HepG2 (cell line): ENCODE data around the gene ATP13A4. TPM values are rescaled to one million over a fixed set of nuclear protein-coding genes. Genes with fewer than 3 reads are reported as not detected.

ENCODE experiments used
- CHCHD3 ChIP-seq: sonication (generic); formaldehyde crosslinking; IDR thresholded peaks from 2 replicates; pipeline ENCODE4 v1.8.0; 2022; ENCODE audit warnings: mild to moderate bottlenecking, missing genetic modification reagents, moderate library complexity
- ETV5 ChIP-seq: IDR thresholded peaks from 2 replicates; pipeline ENCODE4 v1.6.1; 2018; ENCODE audit warnings: missing biosample characterization, missing genetic modification reagents, inconsistent platforms, borderline replicate concordance
- FOXP1 ChIP-seq, 2 experiments: fragments of 450-650 bp in 1 of 2; IDR thresholded peaks; 2 replicates each; pipeline ENCODE4 v1.6.1; 2017 to 2018; ENCODE audit warnings: antibody characterized with exemption in 1 of 2
- HDAC2 ChIP-seq: sonication (generic); formaldehyde crosslinking; IDR thresholded peaks from 2 replicates; pipeline ENCODE4 v1.4.0; 2020; ENCODE audit warnings: missing genetic modification reagents
- MAZ ChIP-seq, 2 experiments: sonication (generic) in 1 of 2; formaldehyde crosslinking in 1 of 2; IDR thresholded peaks; 2 replicates each; pipeline versions ENCODE4 v1.5.0 to v1.6.1; 2012 to 2020; ENCODE audit warnings: low read depth in 2 of 2, mild to moderate bottlenecking in 2 of 2, borderline replicate concordance in 1 of 2, improper control_type of control experiment in 1 of 2, low read length in 1 of 2, missing genetic modification reagents in 1 of 2, moderate library complexity in 1 of 2
- MZF1 ChIP-seq: sonication (generic); formaldehyde crosslinking; IDR thresholded peaks from 2 replicates; pipeline ENCODE4 v1.8.1; 2023; ENCODE audit warnings: mild to moderate bottlenecking, missing genetic modification reagents, borderline replicate concordance
- NR1H2 ChIP-seq: sonication (generic); formaldehyde crosslinking; IDR thresholded peaks from 2 replicates; pipeline ENCODE4 v1.8.1; 2022; ENCODE audit warnings: low read depth, missing genetic modification reagents, borderline replicate concordance
- PAX8 ChIP-seq: sonication (generic); formaldehyde crosslinking; IDR thresholded peaks from 2 replicates; pipeline ENCODE4 v1.8.0; 2022; ENCODE audit warnings: mild to moderate bottlenecking, missing genetic modification reagents, borderline replicate concordance
- SIX4 ChIP-seq: sonication (generic); formaldehyde crosslinking; IDR thresholded peaks from 2 replicates; pipeline ENCODE4 v1.4.0; 2020; ENCODE audit warnings: missing genetic modification reagents
- polyA plus RNA-seq, 8 experiments: library from polyadenylated mRNA; depleted of rRNA in 3 of 8; stranded (reverse) in 7 of 8; unstranded in 1 of 8; fragments of >200 nt; fragmentation: Illumina TruSeq in 4 of 8; extraction: Trizol in 4 of 8; gene quantifications; 2 replicates each; pipeline versions ENCODE4 v1.2.1 to v1.2.3, GENCODE V29; 2011 to 2016; ENCODE audit warnings: low read depth in 4 of 8, missing spikeins in 1 of 8, mixed read lengths in 1 of 8; ENCODE audit not compliant: insufficient read depth in 1 of 8
- total RNA-seq, 5 experiments: library from RNA; depleted of rRNA; stranded (reverse); fragments of >200 nt; fragmentation: Illumina TruSeq; extraction: Trizol; gene quantifications; 2 replicates each; pipeline ENCODE4 v1.2.3, GENCODE V29; 2016; ENCODE audit warnings: low read depth in 1 of 5
- TF ChIP-seq, protein P1 (sequence below): sonication (generic); formaldehyde crosslinking; IDR thresholded peaks from 2 replicates; pipeline ENCODE4 v1.5.0; 2020; ENCODE audit warnings: missing genetic modification reagents, mild to moderate bottlenecking, borderline replicate concordance
- TF ChIP-seq, protein P2 (sequence below): sonication (generic); formaldehyde crosslinking; IDR thresholded peaks from 2 replicates; pipeline ENCODE4 v1.4.0; 2020; ENCODE audit warnings: low read depth, mild to moderate bottlenecking, missing genetic modification reagents
- TF ChIP-seq, protein P3 (sequence below): sonication (generic); formaldehyde crosslinking; IDR thresholded peaks from 2 replicates; pipeline ENCODE4 v1.4.0; 2020; ENCODE audit warnings: missing genetic modification reagents, borderline replicate concordance
- TF ChIP-seq, protein P4 (sequence below): sonication (generic); formaldehyde crosslinking; IDR thresholded peaks from 2 replicates; pipeline ENCODE4 v1.5.1; 2020; ENCODE audit warnings: missing genetic modification reagents, mild to moderate bottlenecking, borderline replicate concordance
- TF ChIP-seq, protein P5 (sequence below): sonication (generic); formaldehyde crosslinking; IDR thresholded peaks from 2 replicates; pipeline ENCODE4 v1.4.0; 2020; ENCODE audit warnings: mild to moderate bottlenecking, missing genetic modification reagents, borderline replicate concordance

ATP13A4 gene
- total and polyA plus RNA-seq, 2 of the 13 experiments (the other 11 are each of a cell fraction or from before 2014, with no cell fraction given) = 0.01 to 0.07 TPM

DNA sequence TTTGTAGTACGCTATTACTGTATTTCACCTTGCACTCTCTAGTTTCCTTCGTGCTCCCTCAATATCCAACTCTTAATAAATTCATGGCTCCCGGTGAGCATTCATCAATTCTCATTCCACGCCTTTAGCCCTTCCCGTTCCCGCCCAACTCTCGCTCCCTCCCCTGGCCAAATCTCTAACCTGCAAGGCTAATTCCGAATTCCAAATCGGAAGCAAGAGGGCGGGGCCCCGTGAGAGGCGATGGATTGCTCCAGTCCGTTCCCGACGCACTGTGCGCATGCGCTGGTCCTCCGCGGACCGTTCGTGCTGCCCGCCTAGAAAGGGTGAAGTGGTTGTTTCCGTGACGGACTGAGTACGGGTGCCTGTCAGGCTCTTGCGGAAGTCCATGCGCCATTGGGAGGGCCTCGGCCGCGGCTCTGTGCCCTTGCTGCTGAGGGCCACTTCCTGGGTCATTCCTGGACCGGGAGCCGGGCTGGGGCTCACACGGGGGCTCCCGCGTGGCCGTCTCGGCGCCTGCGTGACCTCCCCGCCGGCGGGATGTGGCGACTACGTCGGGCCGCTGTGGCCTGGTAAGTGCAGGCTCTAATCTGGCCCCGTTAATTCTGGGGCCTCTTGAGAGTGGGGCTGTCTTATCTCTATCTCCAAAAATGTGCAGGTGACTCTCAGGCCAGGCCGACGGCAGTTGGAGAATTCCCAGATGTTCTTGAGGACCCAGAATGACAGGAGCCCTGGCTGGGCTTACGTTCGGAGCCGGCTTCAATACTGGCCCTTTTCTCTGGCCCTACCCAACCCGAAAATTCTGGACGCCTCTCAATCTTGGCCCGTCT is 38.4 kb upstream of the ATP13A4 start, which contains the start of gene OPA1 (continued):
- TF ChIP-seq CHCHD3 (CRISPR knock-in tag) (peak; percentile 88; the same call in 1 of the 2 replicates), MZF1 (CRISPR knock-in tag) (no peak; the same call in 1 of the 2 replicates), SIX4 (peak; percentile 25; the same call in 1 of the 2 replicates), ETV5 (peak; percentile 90), PAX8 (no peak), FOXP1 (IDR thresholded peaks at IDR 0.05) (peak; percentile 53; the same call in 1 of the 2 replicates), FOXP1 (CRISPR knock-in tag; IDR thresholded peaks at IDR 0.05) (peak; percentile 81), MAZ (IDR thresholded peaks at IDR 0.05; ENCODE audit: borderline replicate concordance, low read depth, low read length) (peak; percentile 76), MAZ (CRISPR knock-in tag; IDR thresholded peaks at IDR 0.05; ENCODE audit: low read depth) (peak; percentile 96), NR1H2 (CRISPR knock-in tag) (peak; percentile 68; the same call in 1 of the 2 replicates), HDAC2 (peak; percentile 98)
- TF ChIP-seq, protein P1, sequence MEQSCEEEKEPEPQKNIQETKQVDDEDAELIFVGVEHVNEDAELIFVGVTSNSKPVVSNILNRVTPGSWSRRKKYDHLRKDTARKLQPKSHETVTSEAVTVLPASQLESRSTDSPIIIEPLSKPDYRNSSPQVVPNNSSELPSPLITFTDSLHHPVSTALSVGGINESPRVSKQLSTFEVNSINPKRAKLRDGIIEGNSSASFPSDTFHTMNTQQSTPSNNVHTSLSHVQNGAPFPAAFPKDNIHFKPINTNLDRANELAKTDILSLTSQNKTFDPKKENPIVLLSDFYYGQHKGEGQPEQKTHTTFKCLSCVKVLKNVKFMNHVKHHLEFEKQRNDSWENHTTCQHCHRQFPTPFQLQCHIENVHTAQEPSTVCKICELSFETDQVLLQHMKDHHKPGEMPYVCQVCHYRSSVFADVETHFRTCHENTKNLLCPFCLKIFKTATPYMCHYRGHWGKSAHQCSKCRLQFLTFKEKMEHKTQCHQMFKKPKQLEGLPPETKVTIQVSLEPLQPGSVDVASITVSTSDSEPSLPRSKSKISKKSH (CRISPR knock-in tag) = peak; percentile 74; the same call in 1 of the 2 replicates
- TF ChIP-seq, protein P2, sequence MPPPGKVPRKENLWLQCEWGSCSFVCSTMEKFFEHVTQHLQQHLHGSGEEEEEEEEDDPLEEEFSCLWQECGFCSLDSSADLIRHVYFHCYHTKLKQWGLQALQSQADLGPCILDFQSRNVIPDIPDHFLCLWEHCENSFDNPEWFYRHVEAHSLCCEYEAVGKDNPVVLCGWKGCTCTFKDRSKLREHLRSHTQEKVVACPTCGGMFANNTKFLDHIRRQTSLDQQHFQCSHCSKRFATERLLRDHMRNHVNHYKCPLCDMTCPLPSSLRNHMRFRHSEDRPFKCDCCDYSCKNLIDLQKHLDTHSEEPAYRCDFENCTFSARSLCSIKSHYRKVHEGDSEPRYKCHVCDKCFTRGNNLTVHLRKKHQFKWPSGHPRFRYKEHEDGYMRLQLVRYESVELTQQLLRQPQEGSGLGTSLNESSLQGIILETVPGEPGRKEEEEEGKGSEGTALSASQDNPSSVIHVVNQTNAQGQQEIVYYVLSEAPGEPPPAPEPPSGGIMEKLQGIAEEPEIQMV (CRISPR knock-in tag) = peak; percentile 97
- TF ChIP-seq, protein P3, sequence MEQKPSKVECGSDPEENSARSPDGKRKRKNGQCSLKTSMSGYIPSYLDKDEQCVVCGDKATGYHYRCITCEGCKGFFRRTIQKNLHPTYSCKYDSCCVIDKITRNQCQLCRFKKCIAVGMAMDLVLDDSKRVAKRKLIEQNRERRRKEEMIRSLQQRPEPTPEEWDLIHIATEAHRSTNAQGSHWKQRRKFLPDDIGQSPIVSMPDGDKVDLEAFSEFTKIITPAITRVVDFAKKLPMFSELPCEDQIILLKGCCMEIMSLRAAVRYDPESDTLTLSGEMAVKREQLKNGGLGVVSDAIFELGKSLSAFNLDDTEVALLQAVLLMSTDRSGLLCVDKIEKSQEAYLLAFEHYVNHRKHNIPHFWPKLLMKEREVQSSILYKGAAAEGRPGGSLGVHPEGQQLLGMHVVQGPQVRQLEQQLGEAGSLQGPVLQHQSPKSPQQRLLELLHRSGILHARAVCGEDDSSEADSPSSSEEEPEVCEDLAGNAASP (CRISPR knock-in tag) = peak; percentile 90
- TF ChIP-seq, protein P4, sequence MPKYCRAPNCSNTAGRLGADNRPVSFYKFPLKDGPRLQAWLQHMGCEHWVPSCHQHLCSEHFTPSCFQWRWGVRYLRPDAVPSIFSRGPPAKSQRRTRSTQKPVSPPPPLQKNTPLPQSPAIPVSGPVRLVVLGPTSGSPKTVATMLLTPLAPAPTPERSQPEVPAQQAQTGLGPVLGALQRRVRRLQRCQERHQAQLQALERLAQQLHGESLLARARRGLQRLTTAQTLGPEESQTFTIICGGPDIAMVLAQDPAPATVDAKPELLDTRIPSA (CRISPR knock-in tag) = no peak
- TF ChIP-seq, protein P5, sequence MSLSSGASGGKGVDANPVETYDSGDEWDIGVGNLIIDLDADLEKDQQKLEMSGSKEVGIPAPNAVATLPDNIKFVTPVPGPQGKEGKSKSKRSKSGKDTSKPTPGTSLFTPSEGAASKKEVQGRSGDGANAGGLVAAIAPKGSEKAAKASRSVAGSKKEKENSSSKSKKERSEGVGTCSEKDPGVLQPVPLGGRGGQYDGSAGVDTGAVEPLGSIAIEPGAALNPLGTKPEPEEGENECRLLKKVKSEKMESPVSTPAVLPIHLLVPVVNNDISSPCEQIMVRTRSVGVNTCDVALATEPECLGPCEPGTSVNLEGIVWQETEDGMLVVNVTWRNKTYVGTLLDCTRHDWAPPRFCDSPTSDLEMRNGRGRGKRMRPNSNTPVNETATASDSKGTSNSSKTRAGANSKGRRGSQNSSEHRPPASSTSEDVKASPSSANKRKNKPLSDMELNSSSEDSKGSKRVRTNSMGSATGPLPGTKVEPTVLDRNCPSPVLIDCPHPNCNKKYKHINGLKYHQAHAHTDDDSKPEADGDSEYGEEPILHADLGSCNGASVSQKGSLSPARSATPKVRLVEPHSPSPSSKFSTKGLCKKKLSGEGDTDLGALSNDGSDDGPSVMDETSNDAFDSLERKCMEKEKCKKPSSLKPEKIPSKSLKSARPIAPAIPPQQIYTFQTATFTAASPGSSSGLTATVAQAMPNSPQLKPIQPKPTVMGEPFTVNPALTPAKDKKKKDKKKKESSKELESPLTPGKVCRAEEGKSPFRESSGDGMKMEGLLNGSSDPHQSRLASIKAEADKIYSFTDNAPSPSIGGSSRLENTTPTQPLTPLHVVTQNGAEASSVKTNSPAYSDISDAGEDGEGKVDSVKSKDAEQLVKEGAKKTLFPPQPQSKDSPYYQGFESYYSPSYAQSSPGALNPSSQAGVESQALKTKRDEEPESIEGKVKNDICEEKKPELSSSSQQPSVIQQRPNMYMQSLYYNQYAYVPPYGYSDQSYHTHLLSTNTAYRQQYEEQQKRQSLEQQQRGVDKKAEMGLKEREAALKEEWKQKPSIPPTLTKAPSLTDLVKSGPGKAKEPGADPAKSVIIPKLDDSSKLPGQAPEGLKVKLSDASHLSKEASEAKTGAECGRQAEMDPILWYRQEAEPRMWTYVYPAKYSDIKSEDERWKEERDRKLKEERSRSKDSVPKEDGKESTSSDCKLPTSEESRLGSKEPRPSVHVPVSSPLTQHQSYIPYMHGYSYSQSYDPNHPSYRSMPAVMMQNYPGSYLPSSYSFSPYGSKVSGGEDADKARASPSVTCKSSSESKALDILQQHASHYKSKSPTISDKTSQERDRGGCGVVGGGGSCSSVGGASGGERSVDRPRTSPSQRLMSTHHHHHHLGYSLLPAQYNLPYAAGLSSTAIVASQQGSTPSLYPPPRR (CRISPR knock-in tag) = peak; percentile 82; the same call in 1 of the 2 replicates
